Dermis microvascular lymphatic vessel endothelial cell (primary cell): ENCODE data around the gene PROM2. TPM values are rescaled to one million over a fixed set of nuclear protein-coding genes. Genes with fewer than 3 reads are reported as not detected.

ENCODE experiments used
- DNase-seq, 2 donors: peaks; one replicate each; pipeline versions ENCODE4 v3.0.0 to v3.0.0-alpha.2; 2010; ENCODE audit warnings: low read depth in 2 of 2
- total RNA-seq: library from RNA; depleted of rRNA; stranded (reverse); fragments of >200 nt; gene quantifications from 2 replicates; pipeline ENCODE4 v1.2.1, GENCODE V29; 2014

The PROM2 gene
- total RNA-seq, 1 donor from 2014 or later = under 0.01 TPM

- DNase-seq = no peak
Measured at GRCh38 chr2:95320344-95320712, 46.1 kb downstream of the PROM2 start.

- DNase-seq = no peak
Measured at GRCh38 chr2:95320986-95321767, 46.9 kb downstream of the PROM2 start.

- no peak for DNase-seq
Measured at GRCh38 chr2:95323347-95324155, 49.3 kb downstream of the PROM2 start.

DNA sequence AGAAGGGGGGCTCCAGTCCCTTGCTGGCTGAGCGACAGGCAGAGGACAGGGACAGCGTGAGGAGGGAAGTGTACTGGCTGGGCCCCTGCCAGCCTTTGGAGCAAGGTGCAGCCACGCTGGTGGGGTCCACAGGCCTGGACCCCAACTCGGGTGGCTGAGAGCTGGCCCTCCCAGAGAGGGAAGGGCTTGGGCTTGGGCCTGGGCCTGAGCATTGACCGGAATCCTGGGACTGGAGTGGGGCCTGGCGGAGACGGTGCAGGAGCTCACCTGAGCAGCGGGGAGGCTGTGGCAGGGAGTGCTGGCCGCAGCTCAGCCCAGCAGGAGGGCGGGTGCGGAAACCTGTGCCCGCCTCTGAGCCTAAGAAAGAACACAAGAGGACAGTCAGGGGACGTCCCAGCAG is 50.8 kb downstream of the PROM2 start:
- DNase-seq = no peak

- DNase-seq = no peak
Measured at GRCh38 chr2:95325590-95326432, 51.6 kb downstream of the PROM2 start.

- no peak for DNase-seq
Measured at GRCh38 chr2:95326433-95327140, 52.3 kb downstream of the PROM2 start.

GRCh38 chr2:95327861-95328260 is 53.6 kb downstream of the PROM2 start:
- DNase-seq = no peak

DNA sequence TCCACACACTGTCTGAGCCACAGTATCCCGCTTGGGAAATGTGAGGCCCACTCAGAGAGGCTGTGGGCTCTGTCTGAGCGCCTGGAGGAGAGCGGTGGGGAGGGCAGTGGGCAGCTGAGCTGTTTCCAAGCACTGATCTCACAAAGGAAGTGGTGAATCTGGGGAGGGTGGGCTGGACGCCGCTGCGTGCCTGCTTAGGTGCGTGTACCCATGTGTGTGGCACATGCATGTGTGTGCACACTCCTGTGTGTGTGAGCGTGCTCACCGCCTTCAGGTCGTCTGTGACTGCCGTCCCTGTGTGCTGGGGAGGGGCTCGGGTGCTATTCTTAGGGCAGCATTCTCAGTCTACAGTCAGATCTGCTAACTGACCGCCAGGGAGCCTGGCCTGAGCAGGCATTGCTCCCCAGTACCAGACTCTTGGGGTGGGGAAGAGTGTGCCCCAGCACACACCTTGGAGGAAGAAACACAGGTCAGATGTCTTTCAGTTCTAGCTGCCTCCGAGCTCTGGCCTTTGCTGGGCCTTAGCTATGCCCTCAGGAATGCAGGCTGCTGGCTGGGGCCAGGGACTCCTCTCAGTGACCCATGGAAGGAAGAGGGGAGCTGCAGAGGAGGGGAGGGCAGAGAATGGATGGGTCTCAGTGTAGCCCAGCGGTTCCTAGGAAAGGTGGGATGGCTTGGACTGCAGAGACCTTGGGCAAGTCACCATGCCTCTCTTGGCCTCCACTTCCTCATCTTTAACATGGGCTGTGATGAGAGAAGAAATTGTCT is 54.3 kb downstream of the PROM2 start:
- no peak for DNase-seq

GRCh38 chr2:95329401-95329800 is 55.2 kb downstream of the PROM2 start:
- DNase-seq = no peak

DNA sequence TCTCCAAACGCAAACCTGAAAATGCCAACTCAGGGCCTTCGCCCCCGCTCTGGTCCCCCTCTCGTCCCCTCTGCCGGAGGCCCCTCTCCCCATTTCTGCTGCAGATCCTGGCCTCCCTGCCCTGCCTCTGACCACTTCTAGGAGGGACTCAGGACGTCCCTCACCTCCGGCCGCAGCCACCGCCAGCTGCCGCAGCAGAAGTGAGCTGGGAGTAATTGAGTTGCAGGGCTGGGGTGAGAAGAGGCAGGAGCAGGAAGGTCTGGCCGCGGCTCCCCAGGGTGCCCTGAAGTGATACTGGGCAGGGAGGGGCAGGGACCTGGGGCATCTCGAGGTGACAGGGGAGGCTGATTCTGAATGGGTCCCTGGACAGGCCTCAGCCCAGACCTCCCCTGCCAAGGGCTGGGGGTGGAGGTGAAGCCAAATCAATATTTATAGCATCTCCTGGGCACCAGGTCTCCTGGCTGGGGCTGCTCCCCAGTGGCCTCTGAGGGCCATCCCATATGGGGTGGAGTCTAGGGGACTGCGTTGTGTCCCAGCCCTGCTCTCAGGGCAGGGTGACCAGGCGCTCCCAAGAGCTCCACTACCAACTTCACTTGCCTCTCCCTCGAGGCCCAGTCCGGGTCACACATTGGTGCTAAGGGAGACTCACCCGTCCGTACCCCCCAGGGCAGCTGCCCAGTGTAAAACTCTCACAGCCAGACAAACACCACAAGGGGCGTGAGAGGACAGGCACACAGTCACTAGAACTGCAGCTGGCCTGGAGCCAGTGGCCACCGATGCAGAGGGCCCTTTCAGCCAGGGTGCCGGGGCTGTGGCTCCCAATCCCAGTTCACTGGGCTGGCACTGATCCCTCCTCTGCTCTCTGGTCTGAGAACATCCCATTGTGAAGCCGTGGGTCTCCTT is 55.9 kb downstream of the PROM2 start:
- DNase-seq = no peak

GRCh38 chr2:95330794-95331338 is 56.6 kb downstream of the PROM2 start:
- no peak for DNase-seq

GRCh38 chr2:95331606-95332005 is 57.4 kb downstream of the PROM2 start:
- no peak for DNase-seq

GRCh38 chr2:95332036-95332435 is 57.8 kb downstream of the PROM2 start:
- DNase-seq = no peak

DNA sequence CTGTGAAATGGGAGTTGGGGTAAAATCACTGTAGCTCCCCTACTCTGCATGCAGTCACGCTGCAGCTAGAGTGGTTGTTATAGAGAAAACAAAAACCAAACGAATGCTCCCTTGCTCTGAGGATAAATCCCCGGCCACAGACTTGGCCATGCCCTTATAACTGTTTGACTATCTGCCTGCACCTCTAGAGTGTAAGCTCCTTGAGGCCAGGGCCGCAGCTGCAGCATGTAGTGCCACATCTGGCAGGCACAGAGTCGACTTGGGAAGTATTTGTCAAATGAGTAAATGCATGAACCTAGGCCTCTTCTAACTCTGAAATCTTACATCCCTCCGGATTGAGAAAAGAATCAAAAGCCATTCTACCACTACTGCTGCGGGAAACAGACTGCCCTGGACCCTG is 58.8 kb downstream of the PROM2 start:
- DNase-seq = no peak

DNA sequence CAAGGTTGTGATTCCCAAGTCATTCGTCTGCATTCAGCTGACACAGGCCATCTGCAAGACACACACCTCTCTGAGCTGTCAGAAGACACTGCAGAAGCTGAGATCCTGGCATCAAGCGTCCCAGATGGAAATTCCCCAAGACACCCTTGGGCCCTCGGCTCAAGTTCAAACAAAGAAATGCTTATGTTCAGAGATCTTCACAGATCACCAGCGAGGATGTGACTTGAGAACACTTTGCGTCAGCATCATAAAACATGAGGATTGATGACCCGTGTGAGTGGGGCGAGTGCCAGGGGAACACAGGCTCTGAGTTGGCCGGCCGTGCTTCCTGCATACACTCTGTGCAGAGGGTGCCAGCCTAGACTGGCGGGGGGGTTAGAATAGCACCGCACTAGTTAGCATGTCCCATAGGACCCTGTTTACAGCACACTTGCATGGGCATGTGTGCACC is 59.7 kb downstream of the PROM2 start:
- no peak for DNase-seq

GRCh38 chr2:95334916-95335641 is 60.8 kb downstream of the PROM2 start:
- DNase-seq = no peak

GRCh38 chr2:95336406-95336805 is 62.2 kb downstream of the PROM2 start:
- DNase-seq = no peak

DNA sequence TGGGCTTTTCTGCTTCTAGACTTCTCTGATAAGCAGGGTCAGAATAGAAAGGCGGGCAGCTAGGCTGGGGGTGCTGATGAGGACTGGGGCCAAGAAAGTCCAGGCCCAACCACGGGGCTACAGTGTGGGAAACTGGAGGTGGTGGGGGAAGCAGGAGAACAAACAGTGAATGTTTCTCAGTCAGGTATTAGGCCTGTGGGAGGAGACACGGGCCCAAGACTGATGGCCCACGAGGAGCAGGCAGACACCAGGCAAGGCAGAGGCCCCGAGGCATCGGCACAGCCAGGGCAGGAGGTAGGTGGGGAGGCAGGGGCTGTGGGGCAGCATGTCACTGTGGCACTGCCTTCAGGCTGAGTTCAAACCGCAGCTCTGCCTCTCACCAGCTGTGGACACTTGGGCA is 63.6 kb downstream of the PROM2 start:
- DNase-seq = no peak
